CD14-positive monocyte (primary cell): ENCODE results near the gene TMEM132D. TPM values are rescaled to one million over a fixed set of nuclear protein-coding genes. Genes with fewer than 3 reads are reported as not detected.

ENCODE experiments used
- DNase-seq, 3 donors: peaks; one replicate each; pipeline ENCODE4 v3.0.0-alpha.2; 2011 to 2022
- H2AFZ ChIP-seq: 2 replicates; pipeline ENCODE4 v1.6.0; 2012; ENCODE audit warnings: mild to moderate bottlenecking, low read depth, low read length, inconsistent platforms; ENCODE audit not compliant: insufficient read depth, poor library complexity, severe bottlenecking
- H3K27ac ChIP-seq, 2 donors: 1 replicate in 1 of 2; 2 replicates in 1 of 2; pipeline ENCODE4 v1.5.1; 2012 to 2013; ENCODE audit warnings: low read length in 2 of 2, control low read depth in 1 of 2, inconsistent platforms in 1 of 2, low read depth in 1 of 2, mild to moderate bottlenecking in 1 of 2
- H3K27me3 ChIP-seq, 2 donors: one replicate each; pipeline versions ENCODE4 v1.6.0 to v1.6.1; 2011 to 2013; ENCODE audit warnings: low read length in 2 of 2; ENCODE audit not compliant: control insufficient read depth in 2 of 2, insufficient read depth in 2 of 2
- H3K36me3 ChIP-seq, 2 donors: replicated peaks in 1 of 2; 1 replicate in 1 of 2; 2 replicates in 1 of 2; pipeline versions ENCODE4 v1.5.1 to v1.6.1; 2012 to 2013; ENCODE audit warnings: low read length in 2 of 2, control low read depth in 1 of 2, inconsistent platforms in 1 of 2, mild to moderate bottlenecking in 1 of 2; ENCODE audit not compliant: insufficient read depth in 2 of 2, control insufficient read depth in 1 of 2
- H3K4me1 ChIP-seq, 2 donors: 1 replicate in 1 of 2; 2 replicates in 1 of 2; pipeline versions ENCODE4 v1.5.1 to v1.6.1; 2012 to 2013; ENCODE audit warnings: low read length in 2 of 2, control low read depth in 1 of 2, inconsistent platforms in 1 of 2, mild to moderate bottlenecking in 1 of 2, moderate library complexity in 1 of 2; ENCODE audit not compliant: insufficient read depth in 2 of 2, control insufficient read depth in 1 of 2
- H3K4me2 ChIP-seq: replicated peaks from 2 replicates; pipeline ENCODE3; 2012; ENCODE audit warnings: low read length, moderate library complexity, mild to moderate bottlenecking; ENCODE audit not compliant: poor library complexity, severe bottlenecking; ENCODE audit errors: extremely low read depth
- H3K4me3 ChIP-seq, 3 experiments: fragments of 200-600 bp in 1 of 3; sonication (generic) in 1 of 3; replicated peaks in 1 of 3; 1 replicate in 2 of 3; 2 replicates in 1 of 3; pipeline ENCODE4 v1.5.1; 2011 to 2013; ENCODE audit warnings: low read length in 3 of 3, mild to moderate bottlenecking in 3 of 3, control low read depth in 2 of 3, low read depth in 2 of 3, inconsistent platforms in 1 of 3, moderate library complexity in 1 of 3
- H3K79me2 ChIP-seq: 2 replicates; pipeline ENCODE4 v1.6.0; 2012; ENCODE audit warnings: mild to moderate bottlenecking, control low read depth, inconsistent platforms, low read length, moderate library complexity; ENCODE audit not compliant: insufficient read depth
- H3K9ac ChIP-seq: 2 replicates; pipeline ENCODE4 v1.6.0; 2017; ENCODE audit warnings: low read length, mild to moderate bottlenecking; ENCODE audit not compliant: insufficient read depth, poor library complexity, severe bottlenecking
- H3K9me3 ChIP-seq, 2 donors: replicated peaks in 1 of 2; 1 replicate in 1 of 2; 2 replicates in 1 of 2; pipeline versions ENCODE4 v1.5.1 to v1.6.1; 2012 to 2013; ENCODE audit warnings: low read length in 2 of 2, control low read depth in 1 of 2; ENCODE audit not compliant: control insufficient read depth in 1 of 2, insufficient read depth in 1 of 2
- H4K20me1 ChIP-seq: 2 replicates; pipeline ENCODE4 v1.6.0; 2012; ENCODE audit warnings: mild to moderate bottlenecking, low read length, control low read depth, moderate library complexity; ENCODE audit not compliant: insufficient read depth
- H3K27ac Mint-ChIP-seq, 7 donors: one replicate each; pipeline ENCODE4 v1.8.0; 2020; ENCODE audit warnings: mild to moderate bottlenecking in 7 of 7, mixed read lengths in 7 of 7, moderate library complexity in 6 of 7, inconsistent platforms in 2 of 7
- H3K27me3 Mint-ChIP-seq, 3 donors: one replicate each; pipeline ENCODE4 v1.8.0; 2021 to 2022; ENCODE audit warnings: low read depth in 3 of 3, mild to moderate bottlenecking in 3 of 3, mixed read lengths in 3 of 3, moderate library complexity in 3 of 3, inconsistent platforms in 1 of 3
- H3K36me3 Mint-ChIP-seq, 2 donors: one replicate each; pipeline ENCODE4 v1.8.0; 2020; ENCODE audit warnings: mixed read lengths in 2 of 2, inconsistent platforms in 1 of 2, mild to moderate bottlenecking in 1 of 2
- H3K4me1 Mint-ChIP-seq: one replicate; pipeline ENCODE4 v1.8.0; 2020; ENCODE audit warnings: mild to moderate bottlenecking, mixed read lengths
- H3K4me3 Mint-ChIP-seq, 2 donors: one replicate each; pipeline ENCODE4 v1.8.0; 2020; ENCODE audit warnings: mild to moderate bottlenecking in 2 of 2, mixed read lengths in 2 of 2, moderate library complexity in 1 of 2
- H3K9me3 Mint-ChIP-seq, 7 donors: one replicate each; pipeline ENCODE4 v1.8.0; 2020 to 2022; ENCODE audit warnings: mixed read lengths in 7 of 7, mild to moderate bottlenecking in 6 of 7, moderate library complexity in 6 of 7, inconsistent platforms in 2 of 7
- WGBS: methylation state at CpG from one replicate; pipeline ENCODE4 v1.1.5; 2013; ENCODE audit warnings: missing lambda C conversion rate; ENCODE audit not compliant: insufficient coverage; 5-methylcytosine and 5-hydroxymethylcytosine counted together
- intact Hi-C, 2 donors: fragments of 100-400 bp; cut with micrococcal nuclease; formaldehyde crosslinking; loops; one replicate each; pipeline versions ENCODE4 v1.15.0 to v1.15.1; 2023
- polyA plus RNA-seq, 3 donors: library from polyadenylated mRNA; depleted of rRNA in 1 of 3; unstranded in 2 of 3; stranded (reverse) in 1 of 3; fragments of 300-500 nt in 2 of 3; fragments of >200 nt in 1 of 3; fragmentation: Illumina TruSeq in 2 of 3; gene quantifications; 1 replicate in 2 of 3; 2 replicates in 1 of 3; pipeline ENCODE4 v1.2.3, GENCODE V29; 2012 to 2021
- TF ChIP-seq, protein P1 (sequence below): fragments of 200-600 bp; IDR thresholded peaks from one replicate; pipeline ENCODE4 v1.8.0; 2022; ENCODE audit warnings: antibody characterized with exemption, mild to moderate bottlenecking

The TMEM132D gene
- polyA plus RNA-seq, 3 donors = 0.04 TPM; not detected in 2

DNA sequence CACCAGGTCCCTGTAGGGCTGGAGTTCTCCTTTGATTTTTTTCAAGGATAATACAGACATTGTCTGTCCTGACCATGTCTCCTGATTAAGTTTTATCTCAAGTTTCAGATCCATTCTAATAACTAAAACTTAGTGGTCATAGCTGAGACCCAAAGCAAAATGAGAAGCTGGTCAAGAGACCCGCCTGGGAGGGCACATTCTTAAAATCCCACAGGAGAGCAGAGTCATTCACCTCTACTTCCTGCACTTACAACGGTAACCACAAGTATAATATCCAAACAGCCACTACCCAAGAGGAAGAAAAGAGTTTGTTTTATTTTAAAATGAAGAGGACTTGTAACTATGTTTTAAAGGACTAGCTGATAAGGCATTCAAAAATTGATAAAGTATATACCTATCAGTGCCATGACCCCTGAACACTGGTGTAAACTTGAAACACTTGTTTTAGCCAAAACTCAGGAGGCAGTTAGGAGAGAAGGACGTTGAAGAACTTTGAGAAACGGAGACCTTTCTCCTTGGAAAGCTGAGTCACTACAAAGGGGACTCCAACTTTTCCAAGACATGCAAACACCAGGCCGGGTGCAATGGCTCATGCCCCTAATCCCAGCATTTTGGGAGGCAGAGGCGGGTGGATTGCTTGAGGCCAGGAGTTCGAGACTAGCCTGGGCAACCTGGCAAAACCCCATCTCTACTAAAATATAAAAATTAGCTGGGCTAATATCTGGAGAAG is 572.3 kb downstream of the TMEM132D start:
- peaks cover 6 to 18% (median 7%) of the 10 kb centered on the region in 7 donors for H3K9me3 Mint-ChIP-seq

DNA sequence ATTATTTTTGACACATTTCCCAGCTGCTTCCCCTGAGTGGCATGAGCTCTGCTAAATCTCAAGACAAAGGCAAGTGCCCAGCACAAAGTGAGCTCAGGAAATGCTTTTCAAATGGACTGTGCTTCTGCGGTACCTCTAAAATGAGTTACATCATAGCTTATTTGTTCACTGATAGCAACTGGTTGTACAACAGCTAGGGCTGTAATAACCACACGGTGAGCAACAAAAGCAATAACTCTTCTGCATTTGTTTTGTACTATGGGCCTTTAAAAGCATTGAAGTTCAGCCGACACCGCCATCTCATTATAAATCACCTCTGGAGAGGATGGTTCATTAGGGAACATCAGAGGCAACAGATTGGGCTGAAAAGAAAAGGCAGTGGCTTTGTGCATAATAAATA is 575.6 kb downstream of the TMEM132D start:
- no peak overlapping the region for H3K4me3 ChIP-seq
- no peaks in the 10 kb centered on the region for H4K20me1 ChIP-seq
- H3K9ac ChIP-seq = no peak overlapping the region
- no peak overlapping the region for H3K27ac Mint-ChIP-seq
- H3K36me3 Mint-ChIP-seq = no peaks in the 10 kb centered on the region
- WGBS = 33% methylated on average over 1 of the region's 4 CpGs
- no peaks in the 10 kb centered on the region for H3K36me3 ChIP-seq
- H3K79me2 ChIP-seq = no peaks in the 10 kb centered on the region
- H3K27me3 Mint-ChIP-seq = no peaks in the 10 kb centered on the region
- H3K4me3 Mint-ChIP-seq = no peak overlapping the region
- no peak for DNase-seq
- no peak overlapping the region for H2AFZ ChIP-seq
- no peak overlapping the region for H3K27ac ChIP-seq
- TF ChIP-seq, protein P1, sequence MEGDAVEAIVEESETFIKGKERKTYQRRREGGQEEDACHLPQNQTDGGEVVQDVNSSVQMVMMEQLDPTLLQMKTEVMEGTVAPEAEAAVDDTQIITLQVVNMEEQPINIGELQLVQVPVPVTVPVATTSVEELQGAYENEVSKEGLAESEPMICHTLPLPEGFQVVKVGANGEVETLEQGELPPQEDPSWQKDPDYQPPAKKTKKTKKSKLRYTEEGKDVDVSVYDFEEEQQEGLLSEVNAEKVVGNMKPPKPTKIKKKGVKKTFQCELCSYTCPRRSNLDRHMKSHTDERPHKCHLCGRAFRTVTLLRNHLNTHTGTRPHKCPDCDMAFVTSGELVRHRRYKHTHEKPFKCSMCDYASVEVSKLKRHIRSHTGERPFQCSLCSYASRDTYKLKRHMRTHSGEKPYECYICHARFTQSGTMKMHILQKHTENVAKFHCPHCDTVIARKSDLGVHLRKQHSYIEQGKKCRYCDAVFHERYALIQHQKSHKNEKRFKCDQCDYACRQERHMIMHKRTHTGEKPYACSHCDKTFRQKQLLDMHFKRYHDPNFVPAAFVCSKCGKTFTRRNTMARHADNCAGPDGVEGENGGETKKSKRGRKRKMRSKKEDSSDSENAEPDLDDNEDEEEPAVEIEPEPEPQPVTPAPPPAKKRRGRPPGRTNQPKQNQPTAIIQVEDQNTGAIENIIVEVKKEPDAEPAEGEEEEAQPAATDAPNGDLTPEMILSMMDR = no peak
- no peaks in the 10 kb centered on the region for H3K4me1 ChIP-seq
- intact Hi-C loops = no loop called here
- no peaks in the 10 kb centered on the region for H3K4me1 Mint-ChIP-seq
- no peaks in the 10 kb centered on the region for H3K27me3 ChIP-seq
- H3K9me3 ChIP-seq = no peaks in the 10 kb centered on the region
- H3K4me2 ChIP-seq = no peak overlapping the region
- H3K9me3 Mint-ChIP-seq = peaks cover 0 to 8% (median 3%) of the 10 kb centered on the region in 7 donors

More for the DNA sequence above, 572.3 kb downstream of the TMEM132D start:
- intact Hi-C loops = no loop called here
- H3K4me1 Mint-ChIP-seq = no peaks in the 10 kb centered on the region
- H3K36me3 Mint-ChIP-seq = no peaks in the 10 kb centered on the region
- H3K27ac ChIP-seq = no peak overlapping the region
- no peak overlapping the region for H3K4me2 ChIP-seq
- no peaks in the 10 kb centered on the region for H3K4me1 ChIP-seq
- no peaks in the 10 kb centered on the region for H3K27me3 Mint-ChIP-seq
- H3K9ac ChIP-seq = no peak overlapping the region
- H3K4me3 ChIP-seq = no peak overlapping the region
- WGBS = 73% methylated on average over 3 of the region's 7 CpGs
- H3K9me3 ChIP-seq = peaks cover 7 to 9% of the 10 kb centered on the region in 2 donors
- no peak overlapping the region for H3K27ac Mint-ChIP-seq
- H4K20me1 ChIP-seq = no peaks in the 10 kb centered on the region
- no peak overlapping the region for H2AFZ ChIP-seq
- H3K79me2 ChIP-seq = no peaks in the 10 kb centered on the region
- no peak overlapping the region for H3K4me3 Mint-ChIP-seq
- no peak for DNase-seq
- no peaks in the 10 kb centered on the region for H3K27me3 ChIP-seq
- no peaks in the 10 kb centered on the region for H3K36me3 ChIP-seq
- TF ChIP-seq, protein P1 = no peak
